HG02840 (cell line): ENCODE results near the gene CNTFR.

Source experiments
- ATAC-seq: cut with Tn5 transposase; IDR thresholded peaks from one replicate; pipeline ENCODE4 v1.9.1; 2021; ENCODE audit warnings: mild to moderate bottlenecking, moderate library complexity, moderate number of reproducible peaks; ENCODE audit not compliant: unreplicated experiment, low FRiP score

CNTFR gene

GRCh38 chr9:34557426-34558321 is 31.9 kb downstream of the CNTFR start:
- no peak for ATAC-seq

GRCh38 chr9:34556949-34557348 is 32.6 kb downstream of the CNTFR start:
- ATAC-seq: no peak

GRCh38 chr9:34555936-34556525 is 33.5 kb downstream of the CNTFR start:
- no peak for ATAC-seq

- no peak for ATAC-seq
Measured at GRCh38 chr9:34555500-34555899, 34.0 kb downstream of the CNTFR start.

- no peak for ATAC-seq
Measured at GRCh38 chr9:34555002-34555348, 34.5 kb downstream of the CNTFR start.

- ATAC-seq: no peak
Measured at GRCh38 chr9:34554211-34555001, 35.1 kb downstream of the CNTFR start.

GRCh38 chr9:34553511-34554021 is 36.0 kb downstream of the CNTFR start:
- no peak for ATAC-seq

- ATAC-seq: no peak
Measured at GRCh38 chr9:34552986-34553385, 36.5 kb downstream of the CNTFR start.

GRCh38 chr9:34552606-34552981 is 36.9 kb downstream of the CNTFR start:
- no peak for ATAC-seq

- ATAC-seq: no peak
Measured at GRCh38 chr9:34551751-34552605, 37.5 kb downstream of the CNTFR start.

GRCh38 chr9:34550681-34551270 is 38.7 kb downstream of the CNTFR start:
- no peak for ATAC-seq

GRCh38 chr9:34550016-34550680 is 39.4 kb downstream of the CNTFR start:
- no peak for ATAC-seq

- no peak for ATAC-seq
Measured at GRCh38 chr9:34549407-34549732, 40.2 kb downstream of the CNTFR start.

- ATAC-seq: no peak
Measured at GRCh38 chr9:34547960-34548611, 41.4 kb downstream of the CNTFR start.

- no peak for ATAC-seq
Measured at GRCh38 chr9:34546834-34547827, 42.4 kb downstream of the CNTFR start.

GRCh38 chr9:34546102-34546833 is 43.3 kb downstream of the CNTFR start:
- ATAC-seq: no peak

- no peak for ATAC-seq
Measured at GRCh38 chr9:34545497-34545896, 44.0 kb downstream of the CNTFR start.
